Retinal pigment epithelial cell (primary cell): ENCODE data around the gene CAVIN4.

ENCODE experiments used
- DNase-seq: peaks from one replicate; pipeline ENCODE4 v3.0.0-alpha.2; 2010; ENCODE audit warnings: low read depth
- H3K4me3 ChIP-seq: 2 replicates; pipeline ENCODE4 v1.5.1; 2011; ENCODE audit warnings: mild to moderate bottlenecking, low read length, control low read depth, moderate library complexity
- CTCF ChIP-seq: conservative IDR thresholded peaks from 2 replicates; pipeline ENCODE4 v1.5.1; 2011; ENCODE audit warnings: low read depth, low read length, control low read depth, inconsistent platforms

Gene CAVIN4

DNA sequence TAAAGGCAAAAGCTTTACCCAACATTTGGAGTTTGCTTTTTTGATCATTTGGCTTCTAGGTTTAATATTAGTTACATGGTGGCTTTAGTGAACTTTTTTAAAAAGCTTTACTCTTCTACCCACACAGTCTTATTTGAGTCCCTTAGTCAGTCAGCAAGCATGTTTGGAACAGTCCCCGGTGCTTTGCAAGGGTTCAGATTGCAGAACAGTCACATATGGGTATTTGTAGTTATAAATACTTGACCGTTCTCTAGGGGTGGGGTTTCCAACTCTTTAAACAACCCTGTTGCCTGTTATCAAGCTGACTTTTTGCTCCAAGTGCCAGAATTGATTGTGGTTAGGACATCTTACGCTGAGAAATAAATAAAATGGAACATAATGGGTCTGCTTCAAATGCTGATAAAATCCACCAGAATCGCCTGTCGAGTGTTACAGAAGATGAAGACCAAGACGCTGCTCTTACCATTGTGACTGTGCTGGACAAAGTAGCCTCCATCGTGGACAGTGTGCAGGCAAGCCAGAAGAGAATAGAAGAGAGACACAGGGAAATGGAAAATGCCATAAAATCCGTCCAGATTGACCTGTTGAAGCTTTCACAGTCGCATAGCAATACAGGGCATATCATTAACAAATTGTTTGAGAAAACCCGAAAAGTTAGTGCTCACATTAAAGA, at the start of gene CAVIN4:
TSS of gene CAVIN4 (plus strand) at position 304 of the 673 bp plus-strand sequence. CDS start at position 369, 65 bp downstream.
- TF ChIP-seq CTCF = no peak
- H3K4me3 ChIP-seq = no peak within 1 kb of the TSS
- DNase-seq = no peak

- TF ChIP-seq CTCF = no peak
- no peak overlapping the region for H3K4me3 ChIP-seq
- DNase-seq = no peak
These were observed 43.5 kb upstream of the CAVIN4 start for GRCh38 chr9:100534401-100534800.

GRCh38 chr9:100540327-100540726, 37.6 kb upstream of the CAVIN4 start:
- H3K4me3 ChIP-seq = no peak overlapping the region
- TF ChIP-seq CTCF = no peak
- DNase-seq = no peak

DNA sequence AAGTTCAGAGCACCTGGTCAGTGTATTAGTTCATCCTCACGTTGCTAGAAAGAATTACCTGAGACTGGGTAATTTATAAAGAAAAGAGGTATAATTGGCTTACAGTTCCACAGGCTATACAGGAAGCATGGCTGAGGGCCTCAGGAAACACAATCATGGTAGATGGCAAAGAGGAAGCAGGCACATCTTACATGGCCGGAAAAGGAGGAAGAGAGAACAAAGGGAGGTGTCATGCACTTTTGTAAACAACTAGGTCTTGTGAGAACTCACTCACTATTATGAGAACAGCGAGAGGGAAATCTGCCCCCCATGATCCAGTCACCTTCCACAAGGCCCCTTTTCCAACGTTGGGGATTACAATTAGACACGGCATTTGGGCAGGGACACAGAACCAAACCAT, 28.8 kb upstream of the CAVIN4 start:
- DNase-seq = no peak

DNA sequence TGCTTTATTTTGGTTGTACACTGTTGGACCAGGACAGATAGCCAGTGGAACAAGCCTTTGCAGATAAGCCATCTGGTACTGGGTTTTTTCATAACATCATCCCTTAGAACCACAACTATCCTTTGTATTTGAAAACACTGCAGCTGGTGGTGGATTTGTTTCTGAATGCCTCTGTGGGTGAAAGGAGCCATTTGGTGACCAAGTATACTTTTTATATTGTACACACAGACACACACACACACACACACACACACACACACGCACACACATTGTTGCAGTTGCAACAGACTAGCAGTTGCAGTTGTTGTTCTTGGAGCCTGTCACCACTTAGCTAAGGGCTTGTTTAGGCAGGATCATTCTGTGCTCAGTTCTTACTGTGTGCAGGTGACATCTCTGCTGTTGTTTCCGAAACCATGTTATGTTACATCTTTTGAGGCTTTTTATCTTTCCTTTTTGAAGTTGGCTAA, 22.9 kb upstream of the CAVIN4 start:
- no peak for DNase-seq
- no peak for TF ChIP-seq CTCF
- H3K4me3 ChIP-seq = no peak overlapping the region

More for the DNA sequence above, 28.8 kb upstream of the CAVIN4 start:
- TF ChIP-seq CTCF = no peak
- H3K4me3 ChIP-seq = no peak overlapping the region

- no peak for DNase-seq
- no peak overlapping the region for H3K4me3 ChIP-seq
- TF ChIP-seq CTCF = no peak
These were observed 22.4 kb upstream of the CAVIN4 start for GRCh38 chr9:100555471-100555870.

GRCh38 chr9:100557053-100557452, 20.8 kb upstream of the CAVIN4 start:
- H3K4me3 ChIP-seq = no peak overlapping the region
- DNase-seq = no peak
- TF ChIP-seq CTCF = no peak
